OCI-LY3 (cell line): Measurements from ENCODE around the gene UBAC2.

Experiments
- CTCF ChIP-seq: fragments of 200-600, 300-600 bp; sonication (generic); IDR thresholded peaks from 2 replicates; pipeline ENCODE4 v1.5.1; 2014; ENCODE audit warnings: antibody characterized with exemption, low read length, low read depth
- EZH2phosphoT487 ChIP-seq: fragments of 200-600 bp; shearing (Covaris generic); IDR thresholded peaks from 2 replicates; pipeline ENCODE4 v1.6.1; 2018; ENCODE audit warnings: antibody characterized with exemption, mixed run types, low read depth

DNA sequence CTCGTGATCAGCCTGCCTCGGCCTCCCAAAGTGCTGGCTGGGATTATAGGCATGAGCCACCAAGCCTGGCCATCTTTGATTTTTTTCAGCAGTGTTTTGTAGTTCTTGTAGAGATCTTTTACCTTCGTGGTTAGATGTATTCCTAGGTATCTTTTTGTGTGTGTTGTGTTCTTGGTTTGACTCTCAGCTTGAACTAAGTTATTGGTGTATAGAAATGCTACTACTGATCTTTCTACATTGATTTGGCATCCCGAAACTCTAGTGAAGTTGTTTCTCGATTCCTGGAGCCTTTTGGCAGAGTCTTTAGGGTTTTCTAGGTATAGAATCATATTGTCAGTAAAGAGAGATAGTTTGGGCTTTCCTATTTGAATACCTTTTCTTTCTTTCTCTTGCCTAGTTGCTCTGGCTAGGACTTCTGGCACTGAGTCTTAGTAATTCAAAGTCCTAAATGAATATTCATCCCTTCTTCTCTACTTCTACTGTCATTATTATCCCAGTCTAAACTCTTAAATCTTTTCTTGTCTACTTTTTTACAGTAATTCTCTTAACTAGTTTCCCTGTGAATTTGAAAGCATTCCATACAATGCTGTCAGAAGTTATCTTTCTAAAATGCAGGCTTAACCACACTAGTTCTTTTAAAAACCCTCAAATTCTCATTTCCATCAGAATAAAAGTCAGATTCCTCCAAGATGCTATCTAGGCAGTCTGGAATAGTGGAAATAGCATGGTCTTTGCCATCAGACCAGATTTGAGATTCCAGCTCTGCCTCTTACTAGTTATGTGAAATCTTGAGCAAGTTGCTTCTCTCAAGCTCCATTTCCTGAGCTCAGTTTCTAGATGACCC, 50.5 kb downstream of the UBAC2 start:
- TF ChIP-seq CTCF: no peak
- TF ChIP-seq EZH2phosphoT487: no peak
